Measurements from ENCODE around the gene HAPLN1. TPM values are rescaled to one million over a fixed set of nuclear protein-coding genes. Genes with fewer than 3 reads are reported as not detected.

HAPLN1 gene
- not detected in 2 replicates for total RNA-seq

- no peak for TF ChIP-seq CTCF (IDR thresholded peaks at IDR 0.05; ENCODE audit: insufficient read depth, low read length, poor library complexity, severe bottlenecking)
These were observed at the start of gene HAPLN1 for GRCh38 chr5:83720836-83721537. Gene HAPLN1 (minus strand): TSS chr5:83720855. CDS start chr5:83673523, 47,332 bp downstream.

GRCh38 chr5:83767409-83767992 lies 46.8 kb upstream of the HAPLN1 start:
- no peaks in the 10 kb centered on the region for H3K36me3 ChIP-seq (ENCODE audit: control insufficient read depth, insufficient read depth, low read length)
- no peak for TF ChIP-seq CTCF (IDR thresholded peaks at IDR 0.05; ENCODE audit: insufficient read depth, low read length, poor library complexity, severe bottlenecking)
- H3K27me3 ChIP-seq (ENCODE audit: control insufficient read depth, insufficient read depth, low read length), result no peaks in the 10 kb centered on the region
- DNase-seq (ENCODE audit: low read depth), result no peak
- H3K4me3 ChIP-seq (ENCODE audit: low read depth, low read length), result no peak overlapping the region

More at GRCh38 chr5:83720836-83721537, at the start of gene HAPLN1:
- Histone ChIP-seq H3K36me3 (ENCODE audit: control insufficient read depth, insufficient read depth, low read length) (no peaks in the 10 kb centered on the region), H3K27me3 (ENCODE audit: control insufficient read depth, insufficient read depth, low read length) (peaks cover 9% of the 10 kb centered on the region), H3K4me3 (ENCODE audit: low read depth, low read length) (peak within 1 kb of the TSS; percentile 58)
- DNase-seq (ENCODE audit: low read depth), result no peak

- H3K36me3 ChIP-seq (ENCODE audit: control insufficient read depth, insufficient read depth, low read length), result no peaks in the 10 kb centered on the region
- no peak for DNase-seq (ENCODE audit: low read depth)
- H3K4me3 ChIP-seq (ENCODE audit: low read depth, low read length), result no peak overlapping the region
- H3K27me3 ChIP-seq (ENCODE audit: control insufficient read depth, insufficient read depth, low read length), result no peaks in the 10 kb centered on the region
- no peak for TF ChIP-seq CTCF (IDR thresholded peaks at IDR 0.05; ENCODE audit: insufficient read depth, low read length, poor library complexity, severe bottlenecking)
These were observed 43.4 kb upstream of the HAPLN1 start for GRCh38 chr5:83764101-83764500.

GRCh38 chr5:83760579-83760978 lies 39.9 kb upstream of the HAPLN1 start:
- no peaks in the 10 kb centered on the region for H3K36me3 ChIP-seq (ENCODE audit: control insufficient read depth, insufficient read depth, low read length)
- TF ChIP-seq CTCF (IDR thresholded peaks at IDR 0.05; ENCODE audit: insufficient read depth, low read length, poor library complexity, severe bottlenecking), result no peak
- no peak for DNase-seq (ENCODE audit: low read depth)

GRCh38 chr5:83752700-83753099 lies 32.0 kb upstream of the HAPLN1 start:
- H3K27me3 ChIP-seq (ENCODE audit: control insufficient read depth, insufficient read depth, low read length), result no peaks in the 10 kb centered on the region
- H3K4me3 ChIP-seq (ENCODE audit: low read depth, low read length), result no peak overlapping the region
- no peak for DNase-seq (ENCODE audit: low read depth)
- no peak for TF ChIP-seq CTCF (IDR thresholded peaks at IDR 0.05; ENCODE audit: insufficient read depth, low read length, poor library complexity, severe bottlenecking)
- no peaks in the 10 kb centered on the region for H3K36me3 ChIP-seq (ENCODE audit: control insufficient read depth, insufficient read depth, low read length)

More at GRCh38 chr5:83760579-83760978, 39.9 kb upstream of the HAPLN1 start:
- H3K4me3 ChIP-seq (ENCODE audit: low read depth, low read length), result no peak overlapping the region
- H3K27me3 ChIP-seq (ENCODE audit: control insufficient read depth, insufficient read depth, low read length), result no peaks in the 10 kb centered on the region
